ENCODE data around the gene PARVB.

The PARVB gene

GRCh38 chr22:44160421-44160820 lies 136.3 kb downstream of the PARVB start:
- H3K4me3 Mint-ChIP-seq, result no peak overlapping the region
- no peak for DNase-seq
- H3K27me3 Mint-ChIP-seq (ENCODE audit: low read depth, poor library complexity), result peaks cover 3% of the 10 kb centered on the region
- TF ChIP-seq, protein P1, sequence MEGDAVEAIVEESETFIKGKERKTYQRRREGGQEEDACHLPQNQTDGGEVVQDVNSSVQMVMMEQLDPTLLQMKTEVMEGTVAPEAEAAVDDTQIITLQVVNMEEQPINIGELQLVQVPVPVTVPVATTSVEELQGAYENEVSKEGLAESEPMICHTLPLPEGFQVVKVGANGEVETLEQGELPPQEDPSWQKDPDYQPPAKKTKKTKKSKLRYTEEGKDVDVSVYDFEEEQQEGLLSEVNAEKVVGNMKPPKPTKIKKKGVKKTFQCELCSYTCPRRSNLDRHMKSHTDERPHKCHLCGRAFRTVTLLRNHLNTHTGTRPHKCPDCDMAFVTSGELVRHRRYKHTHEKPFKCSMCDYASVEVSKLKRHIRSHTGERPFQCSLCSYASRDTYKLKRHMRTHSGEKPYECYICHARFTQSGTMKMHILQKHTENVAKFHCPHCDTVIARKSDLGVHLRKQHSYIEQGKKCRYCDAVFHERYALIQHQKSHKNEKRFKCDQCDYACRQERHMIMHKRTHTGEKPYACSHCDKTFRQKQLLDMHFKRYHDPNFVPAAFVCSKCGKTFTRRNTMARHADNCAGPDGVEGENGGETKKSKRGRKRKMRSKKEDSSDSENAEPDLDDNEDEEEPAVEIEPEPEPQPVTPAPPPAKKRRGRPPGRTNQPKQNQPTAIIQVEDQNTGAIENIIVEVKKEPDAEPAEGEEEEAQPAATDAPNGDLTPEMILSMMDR (IDR thresholded peaks at IDR 0.05), result no peak
- H3K27ac Mint-ChIP-seq, result no peak overlapping the region
- H3K36me3 Mint-ChIP-seq (ENCODE audit: low read depth), result peaks cover 5% of the 10 kb centered on the region
- peaks cover 20% of the 10 kb centered on the region for H3K4me1 Mint-ChIP-seq
- no peaks in the 10 kb centered on the region for H3K9me3 Mint-ChIP-seq

DNA sequence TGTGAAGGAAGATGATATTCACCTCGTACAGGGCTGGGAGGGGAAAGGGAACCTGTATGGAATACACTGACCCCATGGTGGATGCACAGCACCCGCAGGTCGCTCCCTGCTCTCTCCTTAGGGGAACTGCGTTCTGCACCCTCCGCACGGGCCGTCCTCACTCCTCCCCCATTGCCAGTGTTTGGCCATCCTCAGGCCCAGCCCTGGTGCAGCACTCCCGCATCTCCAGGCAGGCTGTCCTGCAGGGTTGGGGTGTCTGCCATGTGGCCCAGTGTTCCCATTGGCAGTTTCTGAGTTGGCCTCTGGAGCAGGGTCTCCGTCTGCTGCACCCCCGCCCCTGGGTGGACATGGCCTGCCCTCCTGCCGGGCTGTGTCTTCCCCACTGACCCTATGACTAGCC lies 137.6 kb downstream of the PARVB start:
- Mint-ChIP-seq H3K27ac (no peak overlapping the region), H3K4me1 (peaks cover 24% of the 10 kb centered on the region), H3K36me3 (ENCODE audit: low read depth) (peaks cover 5% of the 10 kb centered on the region), H3K4me3 (no peak overlapping the region), H3K27me3 (ENCODE audit: low read depth, poor library complexity) (peaks cover 6% of the 10 kb centered on the region), H3K9me3 (no peaks in the 10 kb centered on the region)
- TF ChIP-seq, protein P1 (IDR thresholded peaks at IDR 0.05), result no peak
- no peak for DNase-seq

GRCh38 chr22:44162960-44163359 lies 138.9 kb downstream of the PARVB start:
- Mint-ChIP-seq H3K4me3 (no peak overlapping the region), H3K27ac (no peak overlapping the region), H3K27me3 (ENCODE audit: low read depth, poor library complexity) (peaks cover 5% of the 10 kb centered on the region), H3K36me3 (ENCODE audit: low read depth) (peaks cover 3% of the 10 kb centered on the region), H3K4me1 (peaks cover 22% of the 10 kb centered on the region), H3K9me3 (no peaks in the 10 kb centered on the region)
- TF ChIP-seq, protein P1 (IDR thresholded peaks at IDR 0.05), result no peak
- no peak for DNase-seq

GRCh38 chr22:44163536-44163935 lies 139.4 kb downstream of the PARVB start:
- Mint-ChIP-seq H3K27ac (no peak overlapping the region), H3K4me3 (no peak overlapping the region), H3K9me3 (no peaks in the 10 kb centered on the region), H3K36me3 (ENCODE audit: low read depth) (no peaks in the 10 kb centered on the region), H3K4me1 (peaks cover 17% of the 10 kb centered on the region), H3K27me3 (ENCODE audit: low read depth, poor library complexity) (peaks cover 6% of the 10 kb centered on the region)
- no peak for DNase-seq
- TF ChIP-seq, protein P1 (IDR thresholded peaks at IDR 0.05), result no peak

GRCh38 chr22:44164031-44164430 lies 139.9 kb downstream of the PARVB start:
- no peaks in the 10 kb centered on the region for H3K36me3 Mint-ChIP-seq (ENCODE audit: low read depth)
- peaks cover 6% of the 10 kb centered on the region for H3K27me3 Mint-ChIP-seq (ENCODE audit: low read depth, poor library complexity)
- peaks cover 12% of the 10 kb centered on the region for H3K4me1 Mint-ChIP-seq
- no peak for DNase-seq
- no peaks in the 10 kb centered on the region for H3K9me3 Mint-ChIP-seq
- H3K4me3 Mint-ChIP-seq, result no peak overlapping the region
- TF ChIP-seq, protein P1 (IDR thresholded peaks at IDR 0.05), result no peak
- H3K27ac Mint-ChIP-seq, result no peak overlapping the region

DNA sequence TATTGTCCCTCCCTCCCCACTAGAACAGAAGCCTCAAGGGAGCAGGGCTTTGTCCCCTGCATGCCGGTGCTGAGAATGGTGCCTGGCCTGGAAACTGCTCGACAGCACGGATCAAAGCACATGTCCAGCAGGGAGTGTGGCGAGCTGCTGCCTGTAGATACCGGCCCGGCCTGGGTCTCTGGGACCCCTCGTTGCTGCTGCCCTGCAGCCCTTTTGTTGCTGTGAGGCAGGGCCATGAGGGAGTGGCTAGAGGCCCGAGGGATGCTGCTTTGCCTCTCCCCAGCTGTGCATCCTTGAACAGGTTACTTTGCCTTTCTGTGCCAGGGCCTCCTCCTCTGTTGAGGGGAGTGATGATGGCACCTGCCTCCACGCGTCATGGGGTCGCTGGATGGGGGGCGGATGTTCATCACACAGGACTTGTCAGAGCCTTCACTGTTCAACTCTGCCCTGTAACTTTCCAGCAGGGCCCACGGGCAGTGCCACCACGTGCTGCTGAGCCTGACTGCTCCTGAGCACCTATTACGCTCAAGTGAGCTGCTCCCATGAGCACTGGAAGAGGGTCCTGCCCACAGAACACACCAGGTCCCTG lies 141.3 kb downstream of the PARVB start:
- peak overlapping the region; percentile 59 for H3K27ac Mint-ChIP-seq

More for the DNA sequence above, 141.3 kb downstream of the PARVB start:
- Mint-ChIP-seq H3K36me3 (ENCODE audit: low read depth) (no peaks in the 10 kb centered on the region), H3K4me3 (no peak overlapping the region), H3K27me3 (ENCODE audit: low read depth, poor library complexity) (peaks cover 6% of the 10 kb centered on the region), H3K4me1 (peaks cover 11% of the 10 kb centered on the region), H3K9me3 (no peaks in the 10 kb centered on the region)
- DNase-seq, result no peak
- TF ChIP-seq, protein P1 (IDR thresholded peaks at IDR 0.05), result no peak
